Measurements from ENCODE around the gene SPZ1. TPM values are rescaled to one million over a fixed set of nuclear protein-coding genes. Genes with fewer than 3 reads are reported as not detected.
"Not testable (repeated sequence)": the region's sequence is repeated elsewhere in the genome, so short reads cannot be mapped to it uniquely, and the experiment has no call there.

SPZ1 gene
- total RNA-seq, 1 donor from 2014 or later: not detected

DNA sequence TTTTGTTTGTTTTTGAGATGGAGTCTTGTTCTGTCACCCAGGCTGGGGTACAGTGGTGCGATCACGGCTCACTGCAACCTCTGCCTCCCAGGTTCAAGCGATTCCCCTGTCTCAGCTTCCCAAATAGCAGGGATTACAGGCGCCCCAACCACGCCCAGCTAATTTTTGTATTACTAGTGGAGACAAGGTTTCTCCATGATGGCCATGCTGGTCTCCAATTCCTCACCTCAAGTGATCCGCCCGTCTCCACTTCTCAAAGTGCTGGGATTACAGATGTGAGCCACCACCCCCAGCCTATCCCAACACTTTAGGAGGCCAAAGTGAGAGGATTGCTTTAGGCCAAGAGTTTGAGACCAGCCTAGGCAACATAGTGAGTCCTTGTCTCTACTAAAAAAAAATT lies 19.3 kb downstream of the SPZ1 start:
- DNase-seq (ENCODE audit: low read depth, low spot score): no peak

DNA sequence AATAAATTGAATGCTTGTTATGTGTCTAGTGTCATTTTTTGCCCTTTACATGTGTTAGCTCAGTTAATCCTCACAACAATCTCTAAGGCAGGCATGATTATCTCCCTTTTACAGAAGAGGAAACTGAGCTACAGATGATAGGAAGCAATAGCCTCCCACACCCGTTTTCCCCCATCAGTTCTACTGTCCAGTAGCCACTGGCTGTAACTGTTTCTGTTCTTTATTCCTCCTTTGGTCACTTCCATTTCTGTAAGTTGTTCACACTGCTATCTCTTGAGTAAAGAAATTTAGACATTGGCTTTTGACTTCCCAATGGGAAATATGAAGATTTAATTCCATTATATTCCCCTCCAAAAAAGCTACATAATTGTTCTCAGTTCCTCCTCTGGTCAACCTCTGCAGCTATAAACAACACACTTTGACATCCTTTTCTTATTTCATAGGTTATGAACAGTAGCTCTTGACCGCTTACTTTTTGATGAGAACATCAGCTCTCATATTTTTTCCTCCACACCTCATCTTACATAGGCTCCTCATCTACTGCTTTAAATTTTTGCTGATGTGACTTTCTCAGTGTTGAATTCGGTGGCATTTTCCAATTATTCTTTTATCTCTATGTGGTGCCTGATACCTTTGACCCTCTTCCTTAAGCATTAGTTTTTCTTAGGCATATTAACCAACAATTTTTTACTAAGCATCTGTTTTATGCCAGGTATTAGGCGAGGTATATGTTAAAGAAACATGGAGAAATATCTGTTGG lies 21.4 kb downstream of the SPZ1 start:
- DNase-seq (ENCODE audit: low read depth, low spot score): no peak

DNA sequence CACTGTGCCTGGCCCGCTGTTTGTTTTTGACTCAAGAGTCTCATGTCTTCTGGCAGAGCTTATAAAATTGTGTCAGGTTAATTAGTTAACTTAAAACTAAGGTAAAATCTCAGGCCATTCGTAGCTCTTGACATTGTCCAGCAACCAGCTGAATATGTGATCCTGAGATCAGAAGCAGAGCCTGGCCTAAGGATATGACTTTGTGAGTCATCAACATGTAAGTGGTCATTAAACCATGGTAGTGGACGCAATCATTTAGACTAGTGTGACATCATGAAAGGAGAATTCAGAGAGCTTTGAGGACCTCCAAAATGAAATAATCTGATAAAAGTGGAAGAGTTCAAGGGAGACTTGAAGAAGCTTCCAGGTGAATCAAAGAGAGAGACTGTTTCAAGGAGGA lies 23.3 kb downstream of the SPZ1 start:
- no peak for DNase-seq (ENCODE audit: low read depth, low spot score)

DNA sequence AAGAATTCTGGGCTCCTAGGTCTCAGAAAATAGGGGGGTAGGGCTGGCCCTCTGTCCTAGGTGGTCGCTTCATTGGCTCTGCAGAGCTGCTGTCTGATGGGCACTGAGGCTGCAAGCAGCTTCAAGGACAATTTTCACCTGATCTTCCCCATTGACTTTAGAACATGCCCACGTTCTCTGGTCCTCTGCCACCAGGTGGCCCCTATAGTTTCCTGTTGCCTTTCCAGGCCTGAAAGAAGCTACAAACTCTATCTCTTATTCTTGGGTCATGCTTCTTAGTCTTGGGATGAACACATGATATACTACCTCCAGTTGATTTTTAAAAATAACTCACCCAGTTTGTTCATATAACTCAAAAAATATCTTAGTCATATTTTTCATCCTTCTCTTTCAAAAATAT lies 26.3 kb downstream of the SPZ1 start:
- no peak for DNase-seq (ENCODE audit: low read depth, low spot score)

DNA sequence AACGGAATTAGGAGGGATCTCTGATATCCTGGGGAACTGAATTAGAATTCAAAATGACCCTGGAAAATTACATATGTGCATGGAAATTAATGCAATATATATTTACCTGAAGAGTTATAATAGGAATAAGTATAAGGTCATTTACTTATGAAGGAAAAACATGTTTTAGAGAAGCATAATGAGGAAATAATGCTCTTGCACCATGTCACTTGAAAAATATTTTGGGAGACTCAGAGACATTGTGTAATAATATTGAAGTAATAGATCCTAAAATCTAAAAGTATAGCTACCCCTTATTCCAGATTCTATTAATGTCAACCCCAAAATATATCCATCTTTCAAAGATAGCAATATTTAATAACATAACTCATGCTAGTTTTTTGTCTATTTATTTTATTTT lies 28.4 kb downstream of the SPZ1 start:
- no peak for DNase-seq (ENCODE audit: low read depth, low spot score)

DNA sequence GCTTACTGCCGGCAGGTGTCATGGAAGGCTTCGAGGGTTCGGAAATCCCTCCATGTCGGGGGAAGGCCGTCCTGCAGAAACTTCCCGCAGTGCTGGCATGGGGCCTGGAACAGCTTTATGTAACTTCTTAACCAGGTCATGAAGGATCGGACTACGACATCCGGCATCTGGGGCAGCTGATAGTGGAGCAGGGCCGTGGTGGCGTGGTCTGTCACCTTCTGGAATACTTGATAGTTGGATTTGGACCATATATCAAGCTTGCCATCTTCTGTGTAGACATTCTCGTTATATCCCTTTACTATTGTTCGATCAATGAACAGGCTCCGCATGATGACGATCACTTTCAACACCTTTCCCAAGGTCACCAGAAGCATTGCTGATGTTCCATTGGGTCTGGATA lies 31.2 kb downstream of the SPZ1 start:
- not testable (repeated sequence) for DNase-seq (ENCODE audit: low read depth, low spot score)

DNA sequence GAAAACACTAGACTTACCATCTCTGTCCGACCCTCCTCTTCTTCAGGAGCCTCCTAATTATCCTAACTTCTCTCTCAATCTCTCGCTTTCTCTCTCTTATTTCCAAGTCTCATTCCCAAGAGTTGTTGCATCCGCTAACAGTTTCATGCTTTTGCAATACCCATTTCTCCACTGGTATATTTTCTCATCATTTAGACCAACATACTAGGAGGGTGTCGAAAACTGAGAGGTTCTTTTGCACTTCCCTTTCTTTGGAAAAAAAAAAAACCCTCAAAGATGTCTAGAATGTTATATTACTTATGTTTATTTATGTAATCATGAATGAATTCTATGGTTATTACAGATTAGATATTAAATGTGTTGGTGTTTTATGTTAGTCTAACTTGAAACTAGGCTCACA lies 35.9 kb downstream of the SPZ1 start:
- DNase-seq (ENCODE audit: low read depth, low spot score): no peak

DNA sequence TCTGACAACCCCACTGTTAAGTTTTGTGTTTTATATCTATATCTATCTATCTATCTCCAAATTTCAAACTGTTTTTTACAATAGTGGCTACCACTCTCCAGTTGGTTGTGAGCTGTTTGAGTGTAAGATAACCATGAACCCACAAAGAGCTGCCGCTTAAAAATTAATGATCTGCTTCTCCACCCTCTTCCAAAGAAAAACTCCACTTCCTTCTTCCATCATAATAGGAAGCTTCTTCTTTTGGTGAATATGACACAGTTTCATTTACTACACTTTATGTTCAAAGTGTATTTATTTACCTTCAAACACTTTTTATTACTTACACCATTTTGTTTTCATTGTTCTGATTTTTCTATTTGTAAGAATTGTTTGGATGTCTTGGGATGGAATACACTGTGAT lies 37.9 kb downstream of the SPZ1 start:
- no peak for DNase-seq (ENCODE audit: low read depth, low spot score)

DNA sequence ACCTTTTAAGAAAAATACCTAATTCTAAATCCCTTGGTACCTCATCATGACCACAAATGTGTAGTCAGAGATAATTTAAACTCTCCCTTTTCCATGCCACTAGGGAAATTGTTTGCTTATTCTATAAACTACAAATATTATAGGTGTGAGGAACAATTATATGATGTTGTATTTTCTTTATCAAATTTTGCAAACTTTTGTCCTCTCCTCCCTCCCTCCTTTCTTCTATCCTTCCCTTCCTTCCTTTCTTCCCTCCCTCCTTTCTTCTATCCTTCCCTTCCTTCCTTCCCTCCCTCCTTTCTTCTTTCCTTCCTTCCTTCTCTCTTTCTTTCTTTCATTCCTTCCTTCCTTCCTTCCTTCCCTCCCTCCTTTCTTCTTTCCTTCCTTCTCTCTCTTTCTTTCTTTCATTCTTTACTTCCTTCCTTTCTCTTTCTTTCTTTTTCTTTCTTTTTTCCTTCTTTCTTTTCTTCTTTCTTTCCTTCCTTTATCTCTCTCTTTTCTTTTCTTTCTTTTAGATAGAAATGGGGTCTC lies 41.2 kb downstream of the SPZ1 start:
- no peak for DNase-seq (ENCODE audit: low read depth, low spot score)

DNA sequence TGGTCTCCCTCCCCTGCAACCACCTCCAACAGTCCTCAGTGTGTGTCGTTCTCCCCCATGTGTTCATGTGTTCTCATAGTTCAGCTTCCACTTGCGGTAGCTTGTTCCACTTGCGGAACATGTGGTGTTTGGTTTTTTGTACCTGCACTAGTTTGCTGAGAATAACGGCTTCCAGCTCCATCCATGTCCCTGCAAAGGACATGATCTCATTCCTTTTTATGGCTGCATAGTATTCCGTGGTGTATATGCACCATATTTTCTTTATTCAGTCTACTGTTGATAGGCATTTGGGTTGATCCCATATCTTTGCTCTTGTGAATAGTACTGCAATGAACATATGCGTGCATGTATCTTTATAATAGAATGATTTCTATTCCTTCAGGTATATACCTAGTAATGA lies 45.1 kb downstream of the SPZ1 start:
- no peak for DNase-seq (ENCODE audit: low read depth, low spot score)

DNA sequence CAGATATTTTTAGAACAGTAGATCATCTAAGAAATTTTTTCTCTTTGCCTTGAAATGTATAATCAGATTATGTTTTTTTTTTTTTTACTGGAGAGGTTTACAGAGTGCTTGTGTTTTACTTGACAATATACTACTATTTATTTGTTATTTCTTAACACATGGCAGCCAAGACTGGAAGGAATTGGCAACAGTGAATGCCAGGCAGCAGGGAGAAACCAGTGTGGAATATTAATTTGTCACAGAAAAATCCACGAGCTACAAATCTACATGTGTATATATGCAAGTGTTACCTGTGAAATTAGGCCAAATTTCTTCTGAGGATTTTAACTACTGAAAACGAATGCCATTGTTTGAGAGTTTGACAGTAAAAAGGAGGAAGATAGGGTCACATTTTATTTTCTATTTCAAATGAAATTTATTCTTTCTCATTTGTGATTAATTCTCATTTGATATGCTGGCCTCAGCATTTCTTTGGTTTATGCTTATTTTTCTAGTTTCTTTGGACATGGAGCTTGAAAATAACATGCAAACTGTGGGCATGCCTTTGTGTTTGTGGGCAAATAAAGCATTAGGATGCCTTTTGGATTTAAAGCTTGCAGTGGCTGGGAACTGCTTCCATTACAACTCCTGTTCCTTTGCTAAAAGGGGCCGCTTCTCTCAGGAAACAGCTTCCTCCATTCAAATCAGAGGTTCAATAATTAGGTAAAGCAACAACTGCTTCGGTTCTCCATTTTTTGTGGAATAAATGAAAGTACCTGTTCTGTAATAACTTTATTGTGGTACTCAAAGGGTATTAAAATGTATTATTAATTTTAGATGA lies 49.1 kb downstream of the SPZ1 start:
- DNase-seq (ENCODE audit: low read depth, low spot score): no peak

DNA sequence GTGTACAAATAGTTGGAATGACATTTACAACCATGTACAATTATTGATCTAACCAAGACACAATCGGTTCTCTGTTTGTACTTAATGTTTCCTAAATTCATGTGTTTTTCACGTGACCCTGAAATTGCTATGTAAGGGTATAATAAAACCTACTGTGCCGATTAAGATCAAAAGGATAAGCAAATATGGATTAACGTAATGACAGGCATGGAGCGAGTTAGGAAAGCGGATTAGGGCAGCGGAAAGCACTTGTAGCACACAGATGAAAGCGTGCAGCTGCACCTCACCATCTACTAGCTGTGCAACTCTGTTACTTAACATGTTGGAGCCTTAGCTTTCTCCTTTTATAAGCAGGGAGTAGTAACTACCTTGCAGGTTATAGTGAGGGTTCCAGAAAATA lies 49.7 kb downstream of the SPZ1 start:
- DNase-seq (ENCODE audit: low read depth, low spot score): no peak

DNA sequence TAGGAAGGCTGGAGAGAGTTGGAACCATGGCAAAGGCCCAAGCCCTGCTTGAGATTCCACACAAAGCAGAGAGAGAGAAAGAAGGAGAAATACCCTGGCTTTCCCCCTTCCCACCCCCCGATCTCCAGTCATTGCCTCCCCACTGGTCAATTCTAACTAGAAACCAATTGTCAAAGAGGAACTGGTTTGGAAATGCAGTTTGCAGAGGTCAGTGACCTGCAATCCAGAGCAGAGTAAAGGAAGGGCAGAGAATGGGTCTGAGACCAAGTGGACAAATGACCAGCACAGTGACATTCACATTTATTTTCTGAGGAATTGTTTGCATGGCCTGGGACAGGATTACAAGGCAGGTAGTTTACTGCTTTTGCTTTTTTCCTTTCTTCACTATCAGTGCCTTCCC lies 50.6 kb downstream of the SPZ1 start:
- DNase-seq (ENCODE audit: low read depth, low spot score): no peak

Other genes starting within 250 kb of the SPZ1 start
- gene SERINC5, start 64.0 kb upstream of the SPZ1 start, total RNA-seq: 6.3 and 6.8 TPM in 2 replicates
- 22.3 and 32.9 TPM in 2 replicates for gene ZFYVE16, start 88.1 kb downstream of the SPZ1 start, total RNA-seq
- gene FAM151B, start 168.1 kb downstream of the SPZ1 start, total RNA-seq: 3.1 and 3.7 TPM in 2 replicates

All from pulmonary artery endothelial cell (primary cell).